Fibroblast of lung (primary cell): ENCODE data around the gene SERINC4.

Source experiments
- CTCF ChIP-seq, 2 donors: IDR thresholded peaks in 1 of 2; conservative IDR thresholded peaks in 1 of 2; 1 replicate in 1 of 2; 2 replicates in 1 of 2; pipeline ENCODE4 v1.5.1; 2011 to 2012; ENCODE audit warnings: low read length in 2 of 2, control low read depth in 1 of 2, inconsistent platforms in 1 of 2, low read depth in 1 of 2, mild to moderate bottlenecking in 1 of 2
- EZH2 ChIP-seq: IDR thresholded peaks from 2 replicates; pipeline ENCODE4 v1.5.1; 2012; ENCODE audit warnings: low read length, control low read depth, mild to moderate bottlenecking; ENCODE audit errors: missing control alignments

GRCh38 chr15:43796566-43796965, 3.5 kb downstream of the SERINC4 start:
- TF ChIP-seq CTCF (conservative IDR thresholded peaks at IDR 0.05 in 1 of 2, IDR thresholded peaks at IDR 0.05 in 1 of 2; ENCODE audit: low read depth in 1 of 2, low read length in 2 of 2) (no peak), EZH2 (no peak)
